Measurements from ENCODE around the gene SLC27A1. TPM values are rescaled to one million over a fixed set of nuclear protein-coding genes. Genes with fewer than 3 reads are reported as not detected.
"Not testable (repeated sequence)": the region's sequence is repeated elsewhere in the genome, so short reads cannot be mapped to it uniquely, and the experiment has no call there.

The SLC27A1 gene
- total RNA-seq, 4 donors from 2014 or later = 25.3 to 40.7 (median 28.1) TPM

GRCh38 chr19:17517898-17518297 is 47.6 kb downstream of the SLC27A1 start:
- Histone ChIP-seq H3K27me3 (no peaks in the 10 kb centered on the region), H3K27ac (no peak overlapping the region), H3K4me1 (no peaks in the 10 kb centered on the region), H3K9me3 (no peaks in the 10 kb centered on the region), H3K4me3 (replicated peaks in 1 of 3) (no peak overlapping the region), H3K36me3 (peaks cover 11 to 14% of the 10 kb centered on the region in 2 donors)
- no peak for DNase-seq
- 96 to 100% methylated on average over 1 of the region's 1 CpG for WGBS, 2 donors
- TF ChIP-seq CTCF (IDR thresholded peaks at IDR 0.05) (no peak), POLR2A (IDR thresholded peaks at IDR 0.05) (no peak)
- intact Hi-C loops (cut with DNase I) = no loop called here

- H3K27me3 ChIP-seq; DNase-seq; intact Hi-C loops (cut with DNase I); H3K4me3 ChIP-seq (replicated peaks in 1 of 3); H3K4me1 ChIP-seq; H3K27ac ChIP-seq; H3K9me3 ChIP-seq: not testable (repeated sequence)
- WGBS, 2 donors = 92 to 97% methylated on average over 8 of the region's 8 CpGs
- peaks cover 11 to 14% of the 10 kb centered on the region in 2 donors for H3K36me3 ChIP-seq
These were observed 48.3 kb downstream of the SLC27A1 start for GRCh38 chr19:17518654-17519053.

- TF ChIP-seq POLR2A (IDR thresholded peaks at IDR 0.05) (no peak), CTCF (IDR thresholded peaks at IDR 0.05) (no peak)
- Histone ChIP-seq H3K27ac (no peak overlapping the region), H3K27me3 (no peaks in the 10 kb centered on the region), H3K9me3 (no peaks in the 10 kb centered on the region), H3K4me1 (peaks cover 0 to 7% of the 10 kb centered on the region in 2 donors), H3K4me3 (replicated peaks in 1 of 3) (no peak overlapping the region), H3K36me3 (peaks cover 11 to 14% of the 10 kb centered on the region in 2 donors)
- intact Hi-C loops (cut with DNase I) = no loop called here
- no peak for DNase-seq
- 92 to 93% methylated on average over 9 of the region's 9 CpGs for WGBS, 2 donors
These were observed 49.6 kb downstream of the SLC27A1 start for GRCh38 chr19:17519967-17520366.

DNA sequence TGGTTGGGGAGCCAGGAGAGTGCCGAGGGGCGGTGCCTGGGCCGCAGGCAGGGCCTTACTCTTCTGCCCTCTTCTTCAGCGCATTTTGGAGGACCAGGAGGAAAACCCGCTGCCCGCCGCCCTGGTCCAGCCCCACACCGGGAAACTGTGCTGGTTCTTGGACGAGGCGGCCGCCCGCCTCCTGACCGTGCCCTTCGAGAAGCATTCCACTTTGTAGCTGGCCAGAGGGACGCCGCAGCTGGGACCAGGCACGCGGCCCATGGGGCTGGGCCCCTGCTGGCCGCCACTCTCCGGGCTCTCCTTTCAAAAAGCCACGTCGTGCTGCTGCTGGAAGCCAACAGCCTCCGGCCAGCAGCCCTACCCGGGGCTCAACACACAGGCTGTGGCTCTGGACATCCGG is 50.5 kb downstream of the SLC27A1 start:
- H3K27ac ChIP-seq = no peak overlapping the region
- DNase-seq = no peak
- H3K9me3 ChIP-seq = no peaks in the 10 kb centered on the region
- H3K4me3 ChIP-seq (replicated peaks in 1 of 3) = no peak overlapping the region
- peaks cover 11 to 14% of the 10 kb centered on the region in 2 donors for H3K36me3 ChIP-seq
- peaks cover 0 to 7% of the 10 kb centered on the region in 2 donors for H3K4me1 ChIP-seq
- intact Hi-C loops (cut with DNase I) = no loop called here
- WGBS, 2 donors = 93 to 95% methylated on average over 17 to 22 of the region's 25 CpGs
- H3K27me3 ChIP-seq = no peaks in the 10 kb centered on the region
- no peak for TF ChIP-seq POLR2A (IDR thresholded peaks at IDR 0.05)
- TF ChIP-seq CTCF (IDR thresholded peaks at IDR 0.05) = no peak

DNA sequence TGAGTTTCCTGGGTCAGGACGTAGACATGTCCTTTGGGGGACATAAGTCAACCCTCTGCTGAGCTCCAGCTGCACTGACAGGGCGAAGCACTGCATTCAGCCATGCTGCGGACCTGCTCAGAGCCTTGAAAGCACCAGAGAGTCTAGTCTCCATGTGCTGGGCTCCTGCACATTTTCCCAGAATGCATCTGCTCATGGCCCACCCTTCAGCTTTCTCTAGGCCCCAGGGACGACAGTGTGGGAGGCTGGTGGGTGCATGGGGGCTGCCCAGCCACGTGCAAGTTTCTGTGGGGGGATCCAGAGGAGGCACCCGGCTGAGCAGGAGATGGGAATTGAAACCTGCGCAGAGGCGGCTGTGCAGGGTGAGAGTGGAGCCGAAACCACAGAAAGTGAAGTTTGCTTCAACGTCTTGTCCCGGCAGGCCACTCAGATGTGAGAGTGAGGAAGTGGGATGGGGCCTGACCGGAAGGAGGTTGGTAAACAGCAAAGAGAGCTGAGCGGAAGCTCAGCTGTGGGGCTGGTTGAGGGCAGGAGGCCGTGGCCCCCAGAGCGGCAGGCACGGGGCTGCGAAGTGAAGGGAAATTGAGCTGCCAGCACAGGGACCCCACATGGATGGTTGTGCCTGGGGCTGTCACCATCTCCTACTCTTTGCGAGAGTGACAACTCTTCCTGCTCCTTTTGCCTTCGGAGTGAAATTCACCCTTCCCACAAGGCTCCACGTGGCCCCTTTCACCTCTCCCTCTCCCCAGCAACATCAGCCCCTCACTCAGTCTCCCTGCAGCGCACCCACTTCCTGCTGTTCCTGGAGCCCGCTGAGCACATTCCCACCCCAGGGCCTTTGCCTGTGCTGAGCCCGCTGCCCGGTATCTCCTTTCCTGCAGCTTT is 52.9 kb downstream of the SLC27A1 start:
- 48 to 52% methylated on average over 23 to 24 of the region's 24 CpGs for WGBS, 2 donors
- intact Hi-C loops (cut with DNase I) = no loop called here
- Histone ChIP-seq H3K27me3 (no peaks in the 10 kb centered on the region), H3K27ac (no peak overlapping the region), H3K9me3 (no peaks in the 10 kb centered on the region), H3K4me1 (peaks cover 0 to 7% of the 10 kb centered on the region in 2 donors), H3K36me3 (no peaks in the 10 kb centered on the region), H3K4me3 (replicated peaks in 1 of 3) (no peak overlapping the region)
- TF ChIP-seq CTCF (IDR thresholded peaks at IDR 0.05) = no peak
- no peak for TF ChIP-seq POLR2A (IDR thresholded peaks at IDR 0.05)
- DNase-seq = peak; percentile 11 to 24
